Panc1 (cell line): ENCODE results near the gene CACNG6. TPM values are rescaled to one million over a fixed set of nuclear protein-coding genes. Genes with fewer than 3 reads are reported as not detected.

Experiments used
- ATAC-seq: fragments of 200-7000 bp; cut with Tn5 transposase; 2 replicates; pipeline ENCODE4 v1.9.1; 2020; ENCODE audit warnings: mild to moderate bottlenecking, moderate library complexity
- BruUV-seq: library from RNA; stranded (reverse); fragments of 400-500 nt; replicated peaks from 2 replicates; lab custom pipeline; 2021; lab: Mats Ljungman, UMichigan
- CTCF ChIA-PET: fragments of 300-600 bp; sonication (Branson Sonifier 250); formaldehyde crosslinking; loops from one replicate; lab custom pipeline; 2022; ENCODE audit warnings: antibody characterized with exemption; lab: Charles Lee
- POLR2A ChIA-PET: fragments of 300-600 bp; sonication (Branson Sonifier 250); formaldehyde crosslinking; loops from one replicate; lab custom pipeline; 2022; ENCODE audit warnings: antibody characterized with exemption; lab: Charles Lee
- DNase-seq: peaks from one replicate; pipeline ENCODE4 v3.0.0-alpha.2; 2010; ENCODE audit warnings: low read depth, low spot score
- H3K27ac ChIP-seq: 2 replicates; pipeline ENCODE4 v1.5.1; 2011; ENCODE audit warnings: mild to moderate bottlenecking, low read length, inconsistent platforms
- H3K27me3 ChIP-seq: fragments of 200-500 bp; sonication (Bioruptor generic); 2 replicates; pipeline ENCODE4 v1.6.0; 2014; ENCODE audit warnings: low read length, inconsistent platforms; ENCODE audit not compliant: control insufficient read depth, insufficient read depth
- H3K36me3 ChIP-seq: fragments of 200-500 bp; sonication (Bioruptor generic); 2 replicates; pipeline ENCODE4 v1.5.1; 2014; ENCODE audit warnings: inconsistent platforms, mild to moderate bottlenecking, low read length, moderate library complexity; ENCODE audit not compliant: control insufficient read depth, insufficient read depth
- H3K4me1 ChIP-seq: 2 replicates; pipeline ENCODE4 v1.5.1; 2011; ENCODE audit warnings: inconsistent platforms, mild to moderate bottlenecking, low read length, moderate library complexity; ENCODE audit not compliant: control insufficient read depth, insufficient read depth
- H3K4me3 ChIP-seq, 2 experiments: 2 replicates each; pipeline ENCODE4 v1.5.1; 2011 to 2012; ENCODE audit warnings: low read depth in 2 of 2, low read length in 2 of 2, mild to moderate bottlenecking in 2 of 2, inconsistent platforms in 1 of 2, moderate library complexity in 1 of 2
- H3K9me3 ChIP-seq: fragments of 200-500 bp; sonication (Bioruptor generic); 2 replicates; pipeline ENCODE4 v1.5.1; 2014; ENCODE audit warnings: low read depth, mild to moderate bottlenecking, inconsistent platforms, low read length, moderate library complexity; ENCODE audit not compliant: control insufficient read depth, insufficient read depth
- POLR2AphosphoS5 ChIP-seq: IDR thresholded peaks from 2 replicates; pipeline ENCODE4 v1.6.1; 2012; ENCODE audit warnings: mild to moderate bottlenecking, low read depth, low read length, moderate library complexity
- SIN3A ChIP-seq: IDR thresholded peaks from 2 replicates; pipeline ENCODE4 v1.6.1; 2012; ENCODE audit warnings: low read depth, mild to moderate bottlenecking, low read length, moderate library complexity, borderline replicate concordance; ENCODE audit not compliant: insufficient read depth
- TCF7L2 ChIP-seq: IDR thresholded peaks from 2 replicates; pipeline ENCODE4 v1.6.1; 2011; ENCODE audit warnings: mild to moderate bottlenecking, low read depth, low read length, inconsistent platforms
- in situ Hi-C: cut with HindIII; loops from 2 replicates; pipeline ENCODE4 v1.10.0; 2016; ENCODE audit warnings: low sequenced_read_pairs, low pct_unique_long_range_greater_than_20kb
- intact Hi-C: fragments of 100-400 bp; cut with micrococcal nuclease; formaldehyde crosslinking; loops from one replicate; pipeline ENCODE4 v1.10.0; 2022; ENCODE audit not compliant: unreplicated experiment
- total RNA-seq: library from RNA; stranded (reverse); gene quantifications from one replicate; pipeline ENCODE4 v1.2.1, GENCODE V29; 2021; ENCODE audit not compliant: unreplicated experiment
- TF ChIP-seq, protein P1 (sequence below): fragments of 450-650 bp; IDR thresholded peaks from 2 replicates; pipeline ENCODE4 v1.5.1; 2017; ENCODE audit warnings: mild to moderate bottlenecking
- TF ChIP-seq, protein P2 (sequence below), 2 experiments: IDR thresholded peaks; 2 replicates each; pipeline ENCODE4 v1.6.1; 2011 to 2012; ENCODE audit warnings: low read depth in 2 of 2, control low read depth in 1 of 2, low read length in 1 of 2, mild to moderate bottlenecking in 1 of 2, moderate library complexity in 1 of 2; ENCODE audit not compliant: insufficient read depth in 1 of 2

Gene CACNG6
- total RNA-seq, 1 experiment from 2014 or later: 14.6 TPM

- CTCF ChIA-PET: interaction anchor here (0.6 to 1.7 kb wide), 11 partner anchors 11 to 240 kb away, joined by 3 to 30 read pairs (median 5); partner anchors contain the start of gene MYADM
Measured at GRCh38 chr19:54029301-54029700, 37.9 kb downstream of the CACNG6 start.

GRCh38 chr19:54029930-54030490 lies 38.6 kb downstream of the CACNG6 start:
- Histone ChIP-seq H3K27ac (peak overlapping the region; percentile 95), H3K27me3 (no peaks in the 10 kb centered on the region), H3K4me1 (peaks cover 22% of the 10 kb centered on the region), H3K4me3 (no peak overlapping the region), H3K9me3 (no peaks in the 10 kb centered on the region), H3K36me3 (no peaks in the 10 kb centered on the region)
- ChIA-PET POLR2A (interaction anchor here (0.6 to 0.7 kb wide), 4 partner anchors 49 to 900 kb away, joined by 3 to 9 read pairs (median 4); no protein-coding TSS in a partner anchor), CTCF (interaction anchor here (0.6 to 1.7 kb wide), 26 partner anchors 10 to 258 kb away, joined by 3 to 30 read pairs (median 4); partner anchors contain the start of genes MYADM and PRKCG)
- DNase-seq (no peak), ATAC-seq (peak; percentile 86)
- no TSS peak for BruUV-seq
- TF ChIP-seq TCF7L2: no peak
- TF ChIP-seq, protein P1, sequence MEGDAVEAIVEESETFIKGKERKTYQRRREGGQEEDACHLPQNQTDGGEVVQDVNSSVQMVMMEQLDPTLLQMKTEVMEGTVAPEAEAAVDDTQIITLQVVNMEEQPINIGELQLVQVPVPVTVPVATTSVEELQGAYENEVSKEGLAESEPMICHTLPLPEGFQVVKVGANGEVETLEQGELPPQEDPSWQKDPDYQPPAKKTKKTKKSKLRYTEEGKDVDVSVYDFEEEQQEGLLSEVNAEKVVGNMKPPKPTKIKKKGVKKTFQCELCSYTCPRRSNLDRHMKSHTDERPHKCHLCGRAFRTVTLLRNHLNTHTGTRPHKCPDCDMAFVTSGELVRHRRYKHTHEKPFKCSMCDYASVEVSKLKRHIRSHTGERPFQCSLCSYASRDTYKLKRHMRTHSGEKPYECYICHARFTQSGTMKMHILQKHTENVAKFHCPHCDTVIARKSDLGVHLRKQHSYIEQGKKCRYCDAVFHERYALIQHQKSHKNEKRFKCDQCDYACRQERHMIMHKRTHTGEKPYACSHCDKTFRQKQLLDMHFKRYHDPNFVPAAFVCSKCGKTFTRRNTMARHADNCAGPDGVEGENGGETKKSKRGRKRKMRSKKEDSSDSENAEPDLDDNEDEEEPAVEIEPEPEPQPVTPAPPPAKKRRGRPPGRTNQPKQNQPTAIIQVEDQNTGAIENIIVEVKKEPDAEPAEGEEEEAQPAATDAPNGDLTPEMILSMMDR: peak; percentile 88
- intact Hi-C loops (loop anchor here (2.0 to 5.0 kb wide), 3 partner anchors 67 to 221 kb away; no protein-coding TSS in a partner anchor), in situ Hi-C loops (loop anchor here (25.0 kb wide), 1 partner anchor 118 kb away; the partner anchor contains the start of gene CACNG7)

More at GRCh38 chr19:54029301-54029700, 37.9 kb downstream of the CACNG6 start:
- in situ Hi-C loops: loop anchor here (25.0 kb wide), 1 partner anchor 117 kb away; the partner anchor contains the start of gene CACNG7
- no peak for DNase-seq
- BruUV-seq: no TSS peak
- H3K4me1 ChIP-seq: peaks cover 22% of the 10 kb centered on the region
- H3K27me3 ChIP-seq: no peaks in the 10 kb centered on the region
- H3K27ac ChIP-seq: peak overlapping the region; percentile 80
- H3K36me3 ChIP-seq: no peaks in the 10 kb centered on the region
- POLR2A ChIA-PET: interaction anchor here (0.6 kb wide), 1 partner anchor 93 kb away, joined by 4 read pairs; no protein-coding TSS in a partner anchor
- H3K4me3 ChIP-seq: no peak overlapping the region
- ATAC-seq: no peak
- TF ChIP-seq POLR2AphosphoS5: no peak
- TF ChIP-seq SIN3A: no peak
- TF ChIP-seq, protein P1: no peak
- TF ChIP-seq, protein P2, sequence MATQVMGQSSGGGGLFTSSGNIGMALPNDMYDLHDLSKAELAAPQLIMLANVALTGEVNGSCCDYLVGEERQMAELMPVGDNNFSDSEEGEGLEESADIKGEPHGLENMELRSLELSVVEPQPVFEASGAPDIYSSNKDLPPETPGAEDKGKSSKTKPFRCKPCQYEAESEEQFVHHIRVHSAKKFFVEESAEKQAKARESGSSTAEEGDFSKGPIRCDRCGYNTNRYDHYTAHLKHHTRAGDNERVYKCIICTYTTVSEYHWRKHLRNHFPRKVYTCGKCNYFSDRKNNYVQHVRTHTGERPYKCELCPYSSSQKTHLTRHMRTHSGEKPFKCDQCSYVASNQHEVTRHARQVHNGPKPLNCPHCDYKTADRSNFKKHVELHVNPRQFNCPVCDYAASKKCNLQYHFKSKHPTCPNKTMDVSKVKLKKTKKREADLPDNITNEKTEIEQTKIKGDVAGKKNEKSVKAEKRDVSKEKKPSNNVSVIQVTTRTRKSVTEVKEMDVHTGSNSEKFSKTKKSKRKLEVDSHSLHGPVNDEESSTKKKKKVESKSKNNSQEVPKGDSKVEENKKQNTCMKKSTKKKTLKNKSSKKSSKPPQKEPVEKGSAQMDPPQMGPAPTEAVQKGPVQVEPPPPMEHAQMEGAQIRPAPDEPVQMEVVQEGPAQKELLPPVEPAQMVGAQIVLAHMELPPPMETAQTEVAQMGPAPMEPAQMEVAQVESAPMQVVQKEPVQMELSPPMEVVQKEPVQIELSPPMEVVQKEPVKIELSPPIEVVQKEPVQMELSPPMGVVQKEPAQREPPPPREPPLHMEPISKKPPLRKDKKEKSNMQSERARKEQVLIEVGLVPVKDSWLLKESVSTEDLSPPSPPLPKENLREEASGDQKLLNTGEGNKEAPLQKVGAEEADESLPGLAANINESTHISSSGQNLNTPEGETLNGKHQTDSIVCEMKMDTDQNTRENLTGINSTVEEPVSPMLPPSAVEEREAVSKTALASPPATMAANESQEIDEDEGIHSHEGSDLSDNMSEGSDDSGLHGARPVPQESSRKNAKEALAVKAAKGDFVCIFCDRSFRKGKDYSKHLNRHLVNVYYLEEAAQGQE (IDR thresholded peaks at IDR 0.05; ENCODE audit: insufficient read depth in 1 of 2, low read depth in 2 of 2, low read length in 1 of 2): no peak
- no peak for TF ChIP-seq TCF7L2
- intact Hi-C loops: no loop called here
- H3K9me3 ChIP-seq: no peaks in the 10 kb centered on the region
